ENCODE data around the gene PIEZO2.

- TF ChIP-seq SUZ12 (IDR thresholded peaks at IDR 0.05; ENCODE audit: extremely low read depth, insufficient read depth, insufficient read length) (no peak), YY1 (IDR thresholded peaks at IDR 0.05; ENCODE audit: insufficient read depth, insufficient read length) (no peak), ZNF274 (IDR thresholded peaks at IDR 0.05; ENCODE audit: low read depth, low read length) (no peak)
Measured at GRCh38 chr18:10916865-10917264, 232.5 kb downstream of the PIEZO2 start.

Measured in NT2/D1 (cell line).